ENCODE data around the gene PLCL1. TPM values are rescaled to one million over a fixed set of nuclear protein-coding genes. Genes with fewer than 3 reads are reported as not detected.

Gene PLCL1
- total RNA-seq, 2 donors from 2014 or later = 6.7 to 6.8 TPM

- Histone ChIP-seq H3K9me3 (no peaks in the 10 kb centered on the region), H3K4me3 (no peak overlapping the region), H3K36me3 (no peaks in the 10 kb centered on the region), H3K27me3 (replicated peaks; ENCODE audit: insufficient read depth) (no peaks in the 10 kb centered on the region), H3K4me1 (replicated peaks) (no peaks in the 10 kb centered on the region), H3K27ac (no peak overlapping the region)
- intact Hi-C loops (cut with DNase I) = no loop called here
- no peak for DNase-seq (ENCODE audit: low spot score)
- WGBS = 68% methylated on average over 3 of the region's 3 CpGs
- TF ChIP-seq POLR2A (IDR thresholded peaks at IDR 0.05) = no peak
- peak in 1 of 4 experiments; percentile 15 for TF ChIP-seq CTCF (IDR thresholded peaks at IDR 0.05)
- TF ChIP-seq POLR2AphosphoS5 (IDR thresholded peaks at IDR 0.05) = no peak
These were observed 8.8 kb downstream of the PLCL1 start for GRCh38 chr2:197813093-197813787.

GRCh38 chr2:197814526-197814925, 10.1 kb downstream of the PLCL1 start:
- intact Hi-C loops (cut with DNase I) = no loop called here
- no peak for TF ChIP-seq POLR2AphosphoS5 (IDR thresholded peaks at IDR 0.05)
- TF ChIP-seq POLR2A (IDR thresholded peaks at IDR 0.05) = no peak
- TF ChIP-seq CTCF (IDR thresholded peaks at IDR 0.05) = no peak
- 90% methylated on average over 2 of the region's 2 CpGs for WGBS

GRCh38 chr2:197821550-197822289, 17.3 kb downstream of the PLCL1 start:
- no peak for DNase-seq (ENCODE audit: low spot score)
- H3K27ac ChIP-seq = no peak overlapping the region
- H3K27me3 ChIP-seq (replicated peaks; ENCODE audit: insufficient read depth) = no peaks in the 10 kb centered on the region
- intact Hi-C loops (cut with DNase I) = no loop called here
- no peaks in the 10 kb centered on the region for H3K36me3 ChIP-seq
- TF ChIP-seq CTCF (IDR thresholded peaks at IDR 0.05) (no peak), POLR2AphosphoS5 (IDR thresholded peaks at IDR 0.05) (no peak), POLR2A (IDR thresholded peaks at IDR 0.05) (no peak)
- WGBS = 91% methylated on average over 2 of the region's 2 CpGs
- no peaks in the 10 kb centered on the region for H3K9me3 ChIP-seq
- no peaks in the 10 kb centered on the region for H3K4me1 ChIP-seq (replicated peaks)
- no peak overlapping the region for H3K4me3 ChIP-seq

More at GRCh38 chr2:197814526-197814925, 10.1 kb downstream of the PLCL1 start:
- Histone ChIP-seq H3K27me3 (replicated peaks; ENCODE audit: insufficient read depth) (no peaks in the 10 kb centered on the region), H3K4me3 (no peak overlapping the region), H3K9me3 (no peaks in the 10 kb centered on the region), H3K36me3 (no peaks in the 10 kb centered on the region), H3K27ac (no peak overlapping the region), H3K4me1 (replicated peaks) (no peaks in the 10 kb centered on the region)
- no peak for DNase-seq (ENCODE audit: low spot score)

- intact Hi-C loops (cut with DNase I) = no loop called here
- no peaks in the 10 kb centered on the region for H3K9me3 ChIP-seq
- no peaks in the 10 kb centered on the region for H3K4me1 ChIP-seq (replicated peaks)
- H3K27ac ChIP-seq = no peak overlapping the region
- 19% methylated on average over 2 of the region's 2 CpGs for WGBS
- H3K4me3 ChIP-seq = no peak overlapping the region
- no peak for DNase-seq (ENCODE audit: low spot score)
- no peaks in the 10 kb centered on the region for H3K27me3 ChIP-seq (replicated peaks; ENCODE audit: insufficient read depth)
- TF ChIP-seq POLR2A (IDR thresholded peaks at IDR 0.05) (no peak), POLR2AphosphoS5 (IDR thresholded peaks at IDR 0.05) (peak; percentile 13), CTCF (IDR thresholded peaks at IDR 0.05) (no peak)
- H3K36me3 ChIP-seq = no peaks in the 10 kb centered on the region
These were observed 17.9 kb downstream of the PLCL1 start for GRCh38 chr2:197822333-197822732.

All from prostate gland (tissue), 2 donors.